ENCODE data around the gene BRF1. TPM values are rescaled to one million over a fixed set of nuclear protein-coding genes. Genes with fewer than 3 reads are reported as not detected.

BRF1 gene
- total and polyA plus RNA-seq, 2 of the 8 experiments (the other 6 are each of a cell fraction or from before 2014, with no cell fraction given) = 7.7 to 18.3 TPM

GRCh38 chr14:105325716-105326567 lies 25.1 kb upstream of the BRF1 start (continued):
- TF ChIP-seq TAF7 (optimal IDR thresholded peaks at IDR 0.05; ENCODE audit: borderline replicate concordance, low read depth, low read length) = no peak
- no peak for TF ChIP-seq HDAC2 (IDR thresholded peaks at IDR 0.05; ENCODE audit: borderline replicate concordance in 1 of 2, low read depth in 2 of 2, low read length in 2 of 2)
